RWPE1 (cell line): ENCODE measurements around the gene CCAR1.
A peak's percentile ranks its signal among the peaks of the same experiment; 100 is the strongest.
"Not testable (repeated sequence)": the region's sequence is repeated elsewhere in the genome, so short reads cannot be mapped to it uniquely, and the experiment has no call there.

Experiments
- CTCF ChIA-PET: fragments of 350-600 bp; sonication (Branson Sonifier 250); formaldehyde crosslinking; extraction: SDS; loops from one replicate; lab custom pipeline; 2021; lab: Yijun Ruan, JAX
- POLR2A ChIA-PET: fragments of 400-600 bp; formaldehyde crosslinking; extraction: SDS; loops from one replicate; lab custom pipeline; 2020; ENCODE audit warnings: antibody characterized with exemption; ENCODE audit not compliant: low non-redundant PET; lab: Yijun Ruan, JAX
- DNase-seq: peaks from one replicate; pipeline ENCODE4 v3.0.0; 2012; ENCODE audit warnings: low spot score
- H3K27ac ChIP-seq: fragments of 450-650 bp; 2 replicates; pipeline ENCODE4 v1.5.1; 2017
- CTCF ChIP-seq: fragments of 450-650 bp; conservative IDR thresholded peaks from 2 replicates; pipeline ENCODE4 v1.5.1; 2017; ENCODE audit warnings: low read depth, mild to moderate bottlenecking

The CCAR1 gene

GRCh38 chr10:68800211-68800610, 79.2 kb downstream of the CCAR1 start:
- no peak for TF ChIP-seq CTCF
- CTCF ChIA-PET: interaction anchor here (0.7 to 1.4 kb wide), 2 partner anchors 14 to 452 kb away, joined by 3 to 5 read pairs; no protein-coding TSS in a partner anchor
- no peak overlapping the region for H3K27ac ChIP-seq
- no peak for DNase-seq
- POLR2A ChIA-PET: interaction anchor here (0.5 kb wide), 1 partner anchor 83 kb away, joined by 3 read pairs; no protein-coding TSS in a partner anchor

- POLR2A ChIA-PET: no interaction called here
- no peak overlapping the region for H3K27ac ChIP-seq
- CTCF ChIA-PET: no interaction called here
- DNase-seq: no peak
- no peak for TF ChIP-seq CTCF
Measured at GRCh38 chr10:68804692-68805091, 83.7 kb downstream of the CCAR1 start.

GRCh38 chr10:68810830-68811229, 89.8 kb downstream of the CCAR1 start:
- H3K27ac ChIP-seq, CTCF ChIA-PET, POLR2A ChIA-PET, DNase-seq: not testable (repeated sequence)

GRCh38 chr10:68811314-68812009, 90.4 kb downstream of the CCAR1 start:
- ChIA-PET CTCF (no interaction called here), POLR2A (no interaction called here)
- H3K27ac ChIP-seq: no peak overlapping the region
- TF ChIP-seq CTCF: no peak
- DNase-seq: no peak

- POLR2A ChIA-PET: no interaction called here
- CTCF ChIA-PET: no interaction called here
- TF ChIP-seq CTCF: no peak
Measured at GRCh38 chr10:68812420-68812819, 91.4 kb downstream of the CCAR1 start.

GRCh38 chr10:68813559-68813958, 92.5 kb downstream of the CCAR1 start:
- CTCF ChIA-PET: interaction anchor here (0.7 to 1.4 kb wide), 2 partner anchors 14 to 36 kb away, joined by 5 to 7 read pairs; no protein-coding TSS in a partner anchor
- POLR2A ChIA-PET: no interaction called here
- no peak overlapping the region for H3K27ac ChIP-seq
- TF ChIP-seq CTCF: no peak
- no peak for DNase-seq

More at GRCh38 chr10:68812420-68812819, 91.4 kb downstream of the CCAR1 start:
- DNase-seq: no peak
- no peak overlapping the region for H3K27ac ChIP-seq

GRCh38 chr10:68816796-68817412, 95.9 kb downstream of the CCAR1 start:
- CTCF ChIA-PET: no interaction called here
- DNase-seq: peak; percentile 41
- H3K27ac ChIP-seq: no peak overlapping the region
- POLR2A ChIA-PET: interaction anchor here (1.3 kb wide), 1 partner anchor 10 kb away, joined by 5 read pairs; the partner anchor contains the start of gene STOX1
- TF ChIP-seq CTCF: no peak

- DNase-seq, H3K27ac ChIP-seq, POLR2A ChIA-PET: not testable (repeated sequence)
- CTCF ChIA-PET: interaction anchor here (0.6 kb wide), 1 partner anchor 472 kb away, joined by 3 read pairs; no protein-coding TSS in a partner anchor
Measured at GRCh38 chr10:68820359-68820758, 99.3 kb downstream of the CCAR1 start.

GRCh38 chr10:68822626-68823025, 101.6 kb downstream of the CCAR1 start:
- CTCF ChIA-PET, POLR2A ChIA-PET, H3K27ac ChIP-seq, DNase-seq: not testable (repeated sequence)
